Subcutaneous adipose tissue (tissue), 4 donors: Measurements from ENCODE around the gene TTLL6. TPM values are rescaled to one million over a fixed set of nuclear protein-coding genes. Genes with fewer than 3 reads are reported as not detected.

Experiments
- total RNA-seq, 4 donors: library from RNA; depleted of rRNA; stranded (reverse); fragments of >200 nt; gene quantifications; one replicate each; pipeline ENCODE4 v1.1.0, GENCODE V29; 2016
- TF ChIP-seq, protein P1 (sequence below): fragments of 450-650 bp; IDR thresholded peaks from one replicate; pipeline ENCODE4 v1.5.1; 2016; ENCODE audit warnings: low read depth, mild to moderate bottlenecking, control low read depth, antibody characterized with exemption, moderate library complexity

Gene TTLL6
- total RNA-seq, 4 donors from 2014 or later: 0.66 to 0.75 TPM; not detected in 2

- TF ChIP-seq, protein P1, sequence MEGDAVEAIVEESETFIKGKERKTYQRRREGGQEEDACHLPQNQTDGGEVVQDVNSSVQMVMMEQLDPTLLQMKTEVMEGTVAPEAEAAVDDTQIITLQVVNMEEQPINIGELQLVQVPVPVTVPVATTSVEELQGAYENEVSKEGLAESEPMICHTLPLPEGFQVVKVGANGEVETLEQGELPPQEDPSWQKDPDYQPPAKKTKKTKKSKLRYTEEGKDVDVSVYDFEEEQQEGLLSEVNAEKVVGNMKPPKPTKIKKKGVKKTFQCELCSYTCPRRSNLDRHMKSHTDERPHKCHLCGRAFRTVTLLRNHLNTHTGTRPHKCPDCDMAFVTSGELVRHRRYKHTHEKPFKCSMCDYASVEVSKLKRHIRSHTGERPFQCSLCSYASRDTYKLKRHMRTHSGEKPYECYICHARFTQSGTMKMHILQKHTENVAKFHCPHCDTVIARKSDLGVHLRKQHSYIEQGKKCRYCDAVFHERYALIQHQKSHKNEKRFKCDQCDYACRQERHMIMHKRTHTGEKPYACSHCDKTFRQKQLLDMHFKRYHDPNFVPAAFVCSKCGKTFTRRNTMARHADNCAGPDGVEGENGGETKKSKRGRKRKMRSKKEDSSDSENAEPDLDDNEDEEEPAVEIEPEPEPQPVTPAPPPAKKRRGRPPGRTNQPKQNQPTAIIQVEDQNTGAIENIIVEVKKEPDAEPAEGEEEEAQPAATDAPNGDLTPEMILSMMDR: no peak
Observed at GRCh38 chr17:48740537-48740936, 76.5 kb downstream of the TTLL6 start.

DNA sequence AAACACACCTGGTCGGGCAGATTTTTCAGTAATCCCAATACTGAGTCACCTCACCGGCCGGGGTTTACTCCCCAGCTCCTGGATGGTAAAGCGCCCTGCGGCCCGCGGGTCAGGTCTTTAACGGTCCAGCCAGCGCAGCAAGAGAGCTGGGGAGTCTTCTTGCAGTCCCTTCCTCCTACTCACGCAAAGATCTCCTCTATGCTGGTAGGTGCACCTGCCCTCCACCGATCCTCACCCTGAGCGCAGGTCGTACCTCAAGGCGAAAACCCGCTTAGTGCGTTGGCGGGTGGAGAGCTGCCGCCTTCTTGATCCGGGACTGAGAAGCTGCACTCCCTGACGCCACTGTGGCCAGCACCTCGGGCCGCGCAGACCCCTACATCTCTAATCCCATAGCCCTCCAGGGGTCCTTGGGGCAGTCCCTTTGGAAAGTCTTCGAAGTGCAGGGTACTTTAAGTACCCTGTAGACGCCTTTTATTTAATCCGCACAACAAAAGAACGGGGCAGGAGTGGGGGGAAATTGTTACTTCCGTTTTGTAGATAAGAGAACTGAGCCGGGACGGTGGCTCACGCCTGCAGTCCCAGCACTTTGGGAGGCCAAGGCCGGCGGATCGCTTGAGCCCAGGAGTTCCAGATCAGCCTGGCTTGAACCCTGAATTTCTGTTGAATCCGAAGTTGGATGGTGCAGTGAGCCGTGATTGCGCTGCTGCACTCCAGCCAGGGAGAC is 78.1 kb downstream of the TTLL6 start:
- TF ChIP-seq, protein P1: no peak

DNA sequence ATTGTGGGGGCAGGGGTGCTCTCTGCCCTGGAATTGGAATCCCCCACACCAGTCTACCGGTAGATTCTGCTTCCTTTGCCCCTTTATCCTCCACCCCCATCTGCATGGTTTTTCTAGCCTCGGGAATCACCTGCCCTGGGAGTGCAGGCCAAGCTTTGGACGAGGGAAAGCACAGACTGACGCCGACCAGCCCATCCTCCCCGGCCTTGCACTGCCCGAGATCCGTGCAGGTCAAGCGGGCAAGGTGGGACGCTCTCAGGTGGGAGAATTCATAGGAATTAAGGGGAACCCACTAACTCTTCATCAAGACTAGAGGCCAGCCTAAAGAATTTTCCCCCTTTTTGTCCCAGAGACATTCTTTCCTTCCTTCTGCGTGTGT is 78.6 kb downstream of the TTLL6 start:
- TF ChIP-seq, protein P1: no peak

GRCh38 chr17:48737330-48738043 is 79.5 kb downstream of the TTLL6 start:
- TF ChIP-seq, protein P1: no peak

- TF ChIP-seq, protein P1: no peak
Observed at GRCh38 chr17:48735062-48735351, 82.0 kb downstream of the TTLL6 start.

- TF ChIP-seq, protein P1: no peak
Observed at GRCh38 chr17:48734333-48735061, 82.5 kb downstream of the TTLL6 start.
